HepG2 (cell line): Measurements from ENCODE around the gene KRTAP4-16. TPM values are rescaled to one million over a fixed set of nuclear protein-coding genes. Genes with fewer than 3 reads are reported as not detected.

Source experiments
- ATAC-seq: fragments of 200-7000 bp; cut with Tn5 transposase; 3 replicates; pipeline ENCODE4 v1.9.1; 2020; ENCODE audit warnings: mild to moderate bottlenecking, moderate library complexity
- BruUV-seq: library from RNA; stranded (reverse); fragments of 400-500 nt; replicated peaks from 2 replicates; lab custom pipeline; 2021; lab: Mats Ljungman, UMichigan
- CTCF ChIA-PET: fragments of 300-600 bp; formaldehyde crosslinking; extraction: SDS; loops from one replicate; lab custom pipeline; 2021; ENCODE audit warnings: low total read pairs, inconsistent platforms, low intra/inter-chr PET ratio; lab: Yijun Ruan, JAX
- POLR2A ChIA-PET: fragments of 350-600 bp; sonication (Branson Sonifier 250); formaldehyde crosslinking; loops from one replicate; lab custom pipeline; 2020; ENCODE audit warnings: antibody characterized with exemption, inconsistent platforms; lab: Yijun Ruan, JAX
- DNase-seq: peaks from one replicate; pipeline ENCODE4 v3.0.0-alpha.2; 2015; ENCODE audit warnings: low spot score
- FAIRE-seq: peaks from 3 replicates; lab custom pipeline; 2011; peaks lifted over from hg19 to GRCh38; lab: Jason Lieb, UNC
- H2AFZ ChIP-seq: one replicate; pipeline ENCODE4 v1.6.1; 2011; ENCODE audit warnings: low read length, inconsistent platforms
- H3K27ac ChIP-seq: fragments of 300-600 bp; 3 replicates; pipeline ENCODE4 v1.8.0; 2011; ENCODE audit warnings: mixed run types, mild to moderate bottlenecking, mixed read lengths, low read length, inconsistent platforms; ENCODE audit not compliant: insufficient read depth; ENCODE audit errors: extremely low read length
- H3K27me3 ChIP-seq, 2 experiments: fragments of 200-600 bp in 1 of 2; 2 replicates in 1 of 2; 3 replicates in 1 of 2; pipeline versions ENCODE4 v1.6.0 to v1.8.0; 2011; ENCODE audit warnings: low read length in 2 of 2, mild to moderate bottlenecking in 2 of 2, moderate library complexity in 2 of 2, inconsistent platforms in 1 of 2; ENCODE audit not compliant: insufficient read depth in 2 of 2, control insufficient read depth in 1 of 2
- H3K36me3 ChIP-seq, 2 experiments: fragments of 200-600 bp in 1 of 2; replicated peaks in 1 of 2; 2 replicates in 1 of 2; 3 replicates in 1 of 2; pipeline versions ENCODE4 v1.5.1 to v1.8.0; 2011; ENCODE audit warnings: low read length in 2 of 2, inconsistent platforms in 1 of 2; ENCODE audit not compliant: insufficient read depth in 2 of 2, control insufficient read depth in 1 of 2
- H3K4me1 ChIP-seq: 2 replicates; pipeline ENCODE4 v1.5.1; 2012; ENCODE audit warnings: low read length, inconsistent platforms; ENCODE audit not compliant: insufficient read depth
- H3K4me2 ChIP-seq: 2 replicates; pipeline ENCODE4 v1.6.0; 2011; ENCODE audit warnings: low read depth, low read length, inconsistent platforms
- H3K4me3 ChIP-seq, 3 experiments: fragments of 200-600 bp in 1 of 3; sonication (generic), shearing (Covaris generic) in 1 of 3; replicated peaks in 1 of 3; 2 replicates each; pipeline ENCODE4 v1.5.1; 2011 to 2016; ENCODE audit warnings: low read length in 3 of 3, inconsistent platforms in 2 of 3, low read depth in 2 of 3, mild to moderate bottlenecking in 2 of 3, control low read depth in 1 of 3, mixed read lengths in 1 of 3; ENCODE audit not compliant: insufficient read depth in 1 of 3
- H3K79me2 ChIP-seq: one replicate; pipeline ENCODE4 v1.6.1; 2011; ENCODE audit warnings: low read length, inconsistent platforms; ENCODE audit not compliant: insufficient read depth
- H3K9ac ChIP-seq: 2 replicates; pipeline ENCODE4 v1.6.0; 2011; ENCODE audit warnings: mild to moderate bottlenecking, low read depth, low read length, inconsistent platforms; ENCODE audit not compliant: insufficient read depth
- H3K9me3 ChIP-seq: 2 replicates; pipeline ENCODE4 v1.5.1; 2012; ENCODE audit warnings: mild to moderate bottlenecking, low read length
- H4K20me1 ChIP-seq: 2 replicates; pipeline ENCODE4 v1.6.0; 2011; ENCODE audit warnings: inconsistent platforms, mild to moderate bottlenecking, low read length, moderate library complexity; ENCODE audit not compliant: insufficient read depth
- AGO2 ChIP-seq: fragments of 200-400 bp; formaldehyde crosslinking; optimal IDR thresholded peaks from 2 replicates; pipeline ENCODE3; 2017; ENCODE audit warnings: mild to moderate bottlenecking, low read depth, low read length, moderate library complexity
- CAMTA2 ChIP-seq: sonication (generic); formaldehyde crosslinking; IDR thresholded peaks from 2 replicates; pipeline ENCODE4 v1.4.0; 2020; ENCODE audit warnings: mild to moderate bottlenecking, missing genetic modification reagents, borderline replicate concordance
- FOXA3 ChIP-seq: IDR thresholded peaks from 2 replicates; pipeline ENCODE4 v1.6.1; 2016; ENCODE audit warnings: missing genetic modification reagents, missing compliant biosample characterization
- GABPA ChIP-seq, 2 experiments: IDR thresholded peaks; 2 replicates each; pipeline ENCODE4 v1.6.1; 2011 to 2016; ENCODE audit warnings: low read depth in 2 of 2, low read length in 1 of 2, missing biosample characterization in 1 of 2, missing genetic modification characterization in 1 of 2
- KDM1A ChIP-seq: IDR thresholded peaks from 2 replicates; pipeline ENCODE4 v1.6.1; 2016; ENCODE audit warnings: missing compliant biosample characterization
- MAFF ChIP-seq: IDR thresholded peaks from 2 replicates; pipeline ENCODE4 v1.6.1; 2011; ENCODE audit warnings: low read depth, low read length, improper control_type of control experiment
- NCOR1 ChIP-seq: fragments of 200-600 bp; sonication (generic); IDR thresholded peaks from 2 replicates; pipeline ENCODE4 v1.7.0; 2017; ENCODE audit warnings: antibody characterized with exemption, low read length, borderline replicate concordance
- NR1H2 ChIP-seq: sonication (generic); formaldehyde crosslinking; IDR thresholded peaks from 2 replicates; pipeline ENCODE4 v1.8.1; 2022; ENCODE audit warnings: low read depth, missing genetic modification reagents, borderline replicate concordance
- SNAI1 ChIP-seq: sonication (generic); formaldehyde crosslinking; IDR thresholded peaks from 2 replicates; pipeline ENCODE4 v1.5.0; 2020; ENCODE audit warnings: mild to moderate bottlenecking, missing genetic modification reagents, borderline replicate concordance
- ZBTB21 ChIP-seq: sonication (generic); formaldehyde crosslinking; IDR thresholded peaks from 2 replicates; pipeline ENCODE4 v1.4.0; 2020; ENCODE audit warnings: missing genetic modification reagents
- ZBTB3 ChIP-seq: sonication (generic); formaldehyde crosslinking; IDR thresholded peaks from 2 replicates; pipeline ENCODE4 v1.4.0; 2020; ENCODE audit warnings: low read depth, mild to moderate bottlenecking, moderate library complexity, missing genetic modification reagents, borderline replicate concordance
- ZBTB7B ChIP-seq: sonication (generic); formaldehyde crosslinking; IDR thresholded peaks from 2 replicates; pipeline ENCODE4 v1.4.0; 2020; ENCODE audit warnings: missing genetic modification reagents
- ZSCAN20 ChIP-seq: sonication (generic); formaldehyde crosslinking; IDR thresholded peaks from 2 replicates; pipeline ENCODE4 v1.4.0; 2020; ENCODE audit warnings: missing genetic modification reagents, mild to moderate bottlenecking, borderline replicate concordance
- WGBS: methylation state at CpG from one replicate; pipeline ENCODE4 v1.1.6; 2017; ENCODE audit warnings: low lambda C conversion rate; 5-methylcytosine and 5-hydroxymethylcytosine counted together
- in situ Hi-C: cut with HindIII; loops from 2 replicates; pipeline ENCODE4 v1.10.0; 2017; ENCODE audit warnings: low pct_unique_long_range_greater_than_20kb; ENCODE audit not compliant: extremely low pct_ligation_motif_present
- intact Hi-C: fragments of 100-400 bp; cut with micrococcal nuclease; formaldehyde crosslinking; loops from one replicate; pipeline ENCODE4 v1.10.0; 2022; ENCODE audit not compliant: unreplicated experiment
- polyA plus RNA-seq, 8 experiments: library from polyadenylated mRNA; depleted of rRNA in 3 of 8; stranded (reverse) in 7 of 8; unstranded in 1 of 8; fragments of >200 nt; fragmentation: Illumina TruSeq in 4 of 8; extraction: Trizol in 4 of 8; gene quantifications; 2 replicates each; pipeline versions ENCODE4 v1.2.1 to v1.2.3, GENCODE V29; 2011 to 2016; ENCODE audit warnings: low read depth in 4 of 8, missing spikeins in 1 of 8, mixed read lengths in 1 of 8; ENCODE audit not compliant: insufficient read depth in 1 of 8
- total RNA-seq, 5 experiments: library from RNA; depleted of rRNA; stranded (reverse); fragments of >200 nt; fragmentation: Illumina TruSeq; extraction: Trizol; gene quantifications; 2 replicates each; pipeline ENCODE4 v1.2.3, GENCODE V29; 2016; ENCODE audit warnings: low read depth in 1 of 5
- TF ChIP-seq, protein P1 (sequence below): IDR thresholded peaks from 2 replicates; pipeline ENCODE4 v1.6.1; 2016; ENCODE audit warnings: missing biosample characterization, missing genetic modification reagents, low read depth
- TF ChIP-seq, protein P2 (sequence below): sonication (generic); formaldehyde crosslinking; IDR thresholded peaks from 2 replicates; pipeline ENCODE4 v1.5.0; 2020; ENCODE audit warnings: missing genetic modification reagents, mild to moderate bottlenecking, borderline replicate concordance
- TF ChIP-seq, protein P3 (sequence below): IDR thresholded peaks from 2 replicates; pipeline ENCODE4 v1.6.1; 2018; ENCODE audit warnings: missing genetic modification reagents, mild to moderate bottlenecking, missing compliant biosample characterization
- TF ChIP-seq, protein P4 (sequence below): sonication (generic); formaldehyde crosslinking; IDR thresholded peaks from 2 replicates; pipeline ENCODE4 v1.5.1; 2020; ENCODE audit warnings: missing genetic modification reagents, mild to moderate bottlenecking, borderline replicate concordance
- TF ChIP-seq, protein P5 (sequence below): sonication (generic); formaldehyde crosslinking; IDR thresholded peaks from 2 replicates; pipeline ENCODE4 v1.4.0; 2020; ENCODE audit warnings: missing genetic modification reagents

Gene KRTAP4-16
- total and polyA plus RNA-seq, 2 of the 13 experiments (the other 11 are each of a cell fraction or from before 2014, with no cell fraction given), result not detected

DNA sequence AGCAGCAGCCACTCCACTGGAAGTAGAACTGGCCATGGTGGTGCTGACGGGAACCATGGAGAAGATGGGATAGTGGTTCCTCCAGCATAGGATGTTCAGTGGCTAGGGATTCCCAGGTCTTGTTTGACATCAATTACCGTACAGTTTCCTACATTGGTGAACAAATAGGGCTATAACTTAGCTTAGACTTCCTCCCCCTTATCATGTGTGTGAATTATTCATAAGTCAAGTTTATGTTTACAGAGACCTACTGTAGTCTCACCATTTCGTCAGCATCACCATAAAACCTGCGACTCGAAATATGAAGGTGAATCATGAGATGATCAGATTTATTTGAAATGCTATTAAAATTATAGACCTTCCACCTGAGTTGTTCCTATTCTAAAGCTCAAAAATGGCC, 43.3 kb downstream of the KRTAP4-16 start:
- Histone ChIP-seq H3K4me1 (peaks cover 53% of the 10 kb centered on the region), H3K27ac (peak overlapping the region; percentile 79)
- POLR2A ChIA-PET, result interaction anchor here (0.7 to 1.6 kb wide), 10 partner anchors 11 to 630 kb away, joined by 3 to 15 read pairs (median 4); partner anchors contain the start of gene KRTAP3-1
- TF ChIP-seq, protein P1, sequence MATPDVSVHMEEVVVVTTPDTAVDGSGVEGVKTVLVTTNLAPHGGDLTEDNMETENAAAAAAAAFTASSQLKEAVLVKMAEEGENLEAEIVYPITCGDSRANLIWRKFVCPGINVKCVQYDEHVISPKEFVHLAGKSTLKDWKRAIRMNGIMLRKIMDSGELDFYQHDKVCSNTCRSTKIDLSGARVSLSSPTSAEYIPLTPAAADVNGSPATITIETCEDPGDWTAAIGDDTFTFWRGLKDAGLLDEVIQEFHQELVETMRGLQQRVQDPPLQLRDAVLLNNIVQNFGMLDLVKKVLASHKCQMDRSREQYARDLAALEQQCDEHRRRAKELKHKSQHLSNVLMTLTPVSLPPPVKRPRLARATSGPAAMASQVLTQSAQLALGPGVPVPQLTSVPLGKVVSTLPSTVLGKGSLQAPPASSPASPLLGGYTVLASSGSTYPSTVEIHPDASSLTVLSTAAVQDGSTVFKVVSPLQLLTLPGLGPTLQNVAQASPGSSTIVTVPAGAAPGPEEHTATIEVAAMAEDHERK, result no peak
- no peak for TF ChIP-seq MAFF
- TF ChIP-seq CAMTA2 (CRISPR knock-in tag), result no peak
- no peak for TF ChIP-seq ZSCAN20
- no peak for TF ChIP-seq ZBTB7B (CRISPR knock-in tag)
- no peak for TF ChIP-seq ZBTB3
- TF ChIP-seq, protein P2, sequence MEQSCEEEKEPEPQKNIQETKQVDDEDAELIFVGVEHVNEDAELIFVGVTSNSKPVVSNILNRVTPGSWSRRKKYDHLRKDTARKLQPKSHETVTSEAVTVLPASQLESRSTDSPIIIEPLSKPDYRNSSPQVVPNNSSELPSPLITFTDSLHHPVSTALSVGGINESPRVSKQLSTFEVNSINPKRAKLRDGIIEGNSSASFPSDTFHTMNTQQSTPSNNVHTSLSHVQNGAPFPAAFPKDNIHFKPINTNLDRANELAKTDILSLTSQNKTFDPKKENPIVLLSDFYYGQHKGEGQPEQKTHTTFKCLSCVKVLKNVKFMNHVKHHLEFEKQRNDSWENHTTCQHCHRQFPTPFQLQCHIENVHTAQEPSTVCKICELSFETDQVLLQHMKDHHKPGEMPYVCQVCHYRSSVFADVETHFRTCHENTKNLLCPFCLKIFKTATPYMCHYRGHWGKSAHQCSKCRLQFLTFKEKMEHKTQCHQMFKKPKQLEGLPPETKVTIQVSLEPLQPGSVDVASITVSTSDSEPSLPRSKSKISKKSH (CRISPR knock-in tag), result no peak
- TF ChIP-seq GABPA (IDR thresholded peaks at IDR 0.05; ENCODE audit: low read depth, low read length), result no peak
- TF ChIP-seq GABPA (CRISPR knock-in tag; IDR thresholded peaks at IDR 0.05; ENCODE audit: low read depth), result no peak
- TF ChIP-seq SNAI1 (CRISPR knock-in tag), result no peak
- TF ChIP-seq, protein P3, sequence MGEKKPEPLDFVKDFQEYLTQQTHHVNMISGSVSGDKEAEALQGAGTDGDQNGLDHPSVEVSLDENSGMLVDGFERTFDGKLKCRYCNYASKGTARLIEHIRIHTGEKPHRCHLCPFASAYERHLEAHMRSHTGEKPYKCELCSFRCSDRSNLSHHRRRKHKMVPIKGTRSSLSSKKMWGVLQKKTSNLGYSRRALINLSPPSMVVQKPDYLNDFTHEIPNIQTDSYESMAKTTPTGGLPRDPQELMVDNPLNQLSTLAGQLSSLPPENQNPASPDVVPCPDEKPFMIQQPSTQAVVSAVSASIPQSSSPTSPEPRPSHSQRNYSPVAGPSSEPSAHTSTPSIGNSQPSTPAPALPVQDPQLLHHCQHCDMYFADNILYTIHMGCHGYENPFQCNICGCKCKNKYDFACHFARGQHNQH (CRISPR knock-in tag), result no peak
- no peak for TF ChIP-seq NCOR1
- no peak for TF ChIP-seq FOXA3 (CRISPR knock-in tag)
- TF ChIP-seq AGO2, result no peak
- TF ChIP-seq, protein P4, sequence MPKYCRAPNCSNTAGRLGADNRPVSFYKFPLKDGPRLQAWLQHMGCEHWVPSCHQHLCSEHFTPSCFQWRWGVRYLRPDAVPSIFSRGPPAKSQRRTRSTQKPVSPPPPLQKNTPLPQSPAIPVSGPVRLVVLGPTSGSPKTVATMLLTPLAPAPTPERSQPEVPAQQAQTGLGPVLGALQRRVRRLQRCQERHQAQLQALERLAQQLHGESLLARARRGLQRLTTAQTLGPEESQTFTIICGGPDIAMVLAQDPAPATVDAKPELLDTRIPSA (CRISPR knock-in tag), result no peak
- TF ChIP-seq NR1H2 (CRISPR knock-in tag), result no peak
- no peak for TF ChIP-seq KDM1A (CRISPR knock-in tag)
- no peak for TF ChIP-seq ZBTB21
- TF ChIP-seq, protein P5, sequence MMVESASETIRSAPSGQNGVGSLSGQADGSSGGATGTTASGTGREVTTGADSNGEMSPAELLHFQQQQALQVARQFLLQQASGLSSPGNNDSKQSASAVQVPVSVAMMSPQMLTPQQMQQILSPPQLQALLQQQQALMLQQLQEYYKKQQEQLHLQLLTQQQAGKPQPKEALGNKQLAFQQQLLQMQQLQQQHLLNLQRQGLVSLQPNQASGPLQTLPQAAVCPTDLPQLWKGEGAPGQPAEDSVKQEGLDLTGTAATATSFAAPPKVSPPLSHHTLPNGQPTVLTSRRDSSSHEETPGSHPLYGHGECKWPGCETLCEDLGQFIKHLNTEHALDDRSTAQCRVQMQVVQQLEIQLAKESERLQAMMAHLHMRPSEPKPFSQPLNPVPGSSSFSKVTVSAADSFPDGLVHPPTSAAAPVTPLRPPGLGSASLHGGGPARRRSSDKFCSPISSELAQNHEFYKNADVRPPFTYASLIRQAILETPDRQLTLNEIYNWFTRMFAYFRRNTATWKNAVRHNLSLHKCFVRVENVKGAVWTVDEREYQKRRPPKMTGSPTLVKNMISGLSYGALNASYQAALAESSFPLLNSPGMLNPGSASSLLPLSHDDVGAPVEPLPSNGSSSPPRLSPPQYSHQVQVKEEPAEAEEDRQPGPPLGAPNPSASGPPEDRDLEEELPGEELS (CRISPR knock-in tag), result no peak

More for the DNA sequence above, 43.3 kb downstream of the KRTAP4-16 start:
- DNase-seq (peak; percentile 48), FAIRE-seq (no peak), ATAC-seq (no peak)
- no peaks in the 10 kb centered on the region for H4K20me1 ChIP-seq
- intact Hi-C loops (loop anchor here (2.0 kb wide), 1 partner anchor 50 kb away; the partner anchor contains the start of gene KRTAP3-1), in situ Hi-C loops (loop anchor here (5.0 to 10.0 kb wide), 2 partner anchors 51 to 104 kb away; partner anchors contain the start of gene KRTAP3-1)
- no TSS peak for BruUV-seq
- no peak overlapping the region for H2AFZ ChIP-seq
- H3K9me3 ChIP-seq, result no peaks in the 10 kb centered on the region
- no peaks in the 10 kb centered on the region for H3K36me3 ChIP-seq
- H3K4me3 ChIP-seq, result no peak overlapping the region
- H3K4me2 ChIP-seq, result peak overlapping the region; percentile 51
- CTCF ChIA-PET, result no interaction called here
- H3K79me2 ChIP-seq, result no peaks in the 10 kb centered on the region
- 46% methylated on average over 5 of the region's 5 CpGs for WGBS
- peak overlapping the region; percentile 51 for H3K9ac ChIP-seq
- H3K27me3 ChIP-seq, result no peaks in the 10 kb centered on the region
